ENCODE measurements around the gene LACTB.

LACTB gene

GRCh38 chr15:63075984-63076713 is 45.5 kb upstream of the LACTB start:
- TF ChIP-seq CTCF (IDR thresholded peaks at IDR 0.05; ENCODE audit: low read depth, low read length): no peak
- no peak overlapping the region for H3K4me3 ChIP-seq (replicated peaks in 1 of 2; ENCODE audit: low read depth in 2 of 2, low read length in 2 of 2)
- no peak for DNase-seq (ENCODE audit: low read depth in 2 of 2)

- no peak for TF ChIP-seq CTCF (IDR thresholded peaks at IDR 0.05; ENCODE audit: low read depth, low read length)
- no peak overlapping the region for H3K4me3 ChIP-seq (replicated peaks in 1 of 2; ENCODE audit: low read depth in 2 of 2, low read length in 2 of 2)
- DNase-seq (ENCODE audit: low read depth in 2 of 2): no peak
These were observed 45.0 kb upstream of the LACTB start for GRCh38 chr15:63076714-63077046.

- TF ChIP-seq CTCF (IDR thresholded peaks at IDR 0.05; ENCODE audit: low read depth, low read length): no peak
- no peak overlapping the region for H3K4me3 ChIP-seq (replicated peaks in 1 of 2; ENCODE audit: low read depth in 2 of 2, low read length in 2 of 2)
- DNase-seq (ENCODE audit: low read depth in 2 of 2): no peak
These were observed 43.7 kb upstream of the LACTB start for GRCh38 chr15:63077952-63078351.

- TF ChIP-seq CTCF (IDR thresholded peaks at IDR 0.05; ENCODE audit: low read depth, low read length): no peak
- peak in 1 of 2 donors; percentile 39 for DNase-seq (ENCODE audit: low read depth in 2 of 2)
- H3K4me3 ChIP-seq (replicated peaks in 1 of 2; ENCODE audit: low read depth in 2 of 2, low read length in 2 of 2): no peak overlapping the region
These were observed 41.6 kb upstream of the LACTB start for GRCh38 chr15:63079947-63080626.

GRCh38 chr15:63080634-63081250 is 40.9 kb upstream of the LACTB start:
- TF ChIP-seq CTCF (IDR thresholded peaks at IDR 0.05; ENCODE audit: low read depth, low read length): no peak
- DNase-seq (ENCODE audit: low read depth in 2 of 2): no peak
- H3K4me3 ChIP-seq (replicated peaks in 1 of 2; ENCODE audit: low read depth in 2 of 2, low read length in 2 of 2): no peak overlapping the region

GRCh38 chr15:63082366-63082765 is 39.3 kb upstream of the LACTB start:
- no peak overlapping the region for H3K4me3 ChIP-seq (replicated peaks in 1 of 2; ENCODE audit: low read depth in 2 of 2, low read length in 2 of 2)
- no peak for DNase-seq (ENCODE audit: low read depth in 2 of 2)
- TF ChIP-seq CTCF (IDR thresholded peaks at IDR 0.05; ENCODE audit: low read depth, low read length): no peak
